HG03095 (cell line): ENCODE measurements around the gene FTH1.
"Not testable (repeated sequence)": the region's sequence is repeated elsewhere in the genome, so short reads cannot be mapped to it uniquely, and the experiment has no call there.

Experiments used
- ATAC-seq: cut with Tn5 transposase; IDR thresholded peaks from one replicate; pipeline ENCODE4 v1.9.1; 2021; ENCODE audit warnings: moderate library complexity; ENCODE audit not compliant: unreplicated experiment

FTH1 gene

DNA sequence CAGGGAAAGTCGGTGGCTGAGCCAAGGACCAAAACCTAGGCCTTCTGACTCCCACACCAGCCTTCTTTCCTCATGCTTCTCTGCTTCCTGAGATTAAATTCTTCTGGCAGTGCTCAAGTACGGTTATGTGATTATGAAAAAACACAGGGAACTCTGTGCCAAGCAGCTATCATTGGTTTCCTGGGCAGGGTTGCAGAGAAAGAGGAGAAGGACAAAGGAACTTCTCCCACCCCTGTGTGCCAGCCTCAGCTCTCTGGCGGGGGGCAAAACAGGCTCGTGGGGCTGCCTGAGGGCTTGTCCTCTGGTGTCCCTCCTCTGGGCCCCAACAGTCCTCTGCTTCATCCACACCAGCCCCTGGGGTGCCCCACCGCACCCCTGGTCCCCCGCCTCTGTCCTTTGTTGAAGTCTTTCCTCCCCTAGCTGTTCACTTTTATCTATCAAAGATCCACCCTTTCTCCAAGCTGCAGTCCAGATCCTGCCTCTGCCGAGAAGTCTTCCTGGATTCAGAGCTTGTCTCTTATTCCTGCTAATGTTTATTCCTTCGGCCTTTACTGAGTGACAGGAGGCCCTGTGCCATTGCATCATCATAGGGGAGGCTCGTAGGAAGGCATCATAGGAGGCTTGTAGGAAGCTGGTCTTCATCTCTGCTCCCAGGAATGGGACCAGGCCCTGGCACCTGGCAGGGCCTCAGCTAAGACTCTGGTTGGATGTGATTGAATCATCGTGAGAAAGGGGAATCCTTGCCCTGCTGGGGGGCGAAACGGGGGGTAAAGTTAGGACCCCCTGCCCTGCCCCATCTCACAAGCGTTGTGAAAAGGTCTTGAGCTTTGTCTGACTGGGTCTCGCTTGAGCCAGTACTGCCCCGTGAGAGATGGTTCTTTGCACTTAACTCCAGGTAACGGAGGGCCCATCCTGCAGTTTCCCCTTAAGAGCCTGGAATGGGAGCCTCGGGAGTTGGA, 11.5 kb upstream of the FTH1 start:
- no peak for ATAC-seq

DNA sequence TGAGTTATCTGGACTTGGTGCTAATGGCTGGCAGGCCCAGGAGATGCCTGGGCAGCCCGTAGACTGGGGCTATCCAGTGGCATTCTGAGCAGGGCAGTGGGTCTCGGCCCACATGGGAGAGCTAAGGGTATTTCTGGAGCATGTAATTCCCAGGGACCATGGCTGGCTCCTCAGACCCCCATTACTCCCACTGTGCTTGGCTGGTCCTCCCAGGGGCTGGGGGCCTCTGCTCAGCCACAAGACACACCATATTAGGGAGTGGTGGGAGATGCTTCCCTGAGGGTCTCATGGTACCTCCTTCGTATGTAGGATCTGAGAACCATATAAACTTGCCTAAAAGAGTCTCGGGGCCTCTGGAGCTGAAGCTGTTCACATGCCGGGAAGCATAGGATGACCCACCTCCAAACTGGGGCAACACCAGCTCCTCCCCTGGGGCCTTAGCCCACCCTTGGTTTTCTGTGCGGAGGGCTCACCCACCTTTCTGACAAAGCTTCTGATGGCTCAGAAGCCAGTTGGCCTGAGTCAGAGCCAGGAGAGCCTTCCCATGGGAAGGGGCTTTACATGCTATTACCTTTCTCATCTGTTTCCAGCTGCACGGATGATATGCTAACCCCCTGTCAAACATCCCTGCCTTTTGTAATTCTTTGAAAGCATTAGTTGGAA, 9.5 kb upstream of the FTH1 start:
- ATAC-seq = no peak

DNA sequence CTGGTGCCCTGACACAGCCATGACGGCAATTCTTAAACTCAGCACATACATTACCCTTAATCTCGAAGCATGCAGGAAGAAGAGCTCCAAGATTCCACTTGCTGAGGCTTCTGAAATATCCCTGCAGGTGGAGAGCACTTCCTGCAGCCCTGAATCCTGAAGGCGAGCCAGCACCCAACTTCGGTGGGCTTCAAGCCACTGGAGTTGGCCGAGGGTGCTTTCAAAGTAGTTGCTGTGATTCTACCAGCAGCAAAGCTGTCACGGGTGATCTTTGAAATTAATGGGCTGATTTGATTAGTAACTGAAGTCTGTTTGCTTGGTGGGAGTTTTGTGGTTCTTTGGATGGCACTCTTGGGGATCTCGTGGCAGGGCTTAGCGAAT, 9.0 kb upstream of the FTH1 start:
- ATAC-seq = no peak

DNA sequence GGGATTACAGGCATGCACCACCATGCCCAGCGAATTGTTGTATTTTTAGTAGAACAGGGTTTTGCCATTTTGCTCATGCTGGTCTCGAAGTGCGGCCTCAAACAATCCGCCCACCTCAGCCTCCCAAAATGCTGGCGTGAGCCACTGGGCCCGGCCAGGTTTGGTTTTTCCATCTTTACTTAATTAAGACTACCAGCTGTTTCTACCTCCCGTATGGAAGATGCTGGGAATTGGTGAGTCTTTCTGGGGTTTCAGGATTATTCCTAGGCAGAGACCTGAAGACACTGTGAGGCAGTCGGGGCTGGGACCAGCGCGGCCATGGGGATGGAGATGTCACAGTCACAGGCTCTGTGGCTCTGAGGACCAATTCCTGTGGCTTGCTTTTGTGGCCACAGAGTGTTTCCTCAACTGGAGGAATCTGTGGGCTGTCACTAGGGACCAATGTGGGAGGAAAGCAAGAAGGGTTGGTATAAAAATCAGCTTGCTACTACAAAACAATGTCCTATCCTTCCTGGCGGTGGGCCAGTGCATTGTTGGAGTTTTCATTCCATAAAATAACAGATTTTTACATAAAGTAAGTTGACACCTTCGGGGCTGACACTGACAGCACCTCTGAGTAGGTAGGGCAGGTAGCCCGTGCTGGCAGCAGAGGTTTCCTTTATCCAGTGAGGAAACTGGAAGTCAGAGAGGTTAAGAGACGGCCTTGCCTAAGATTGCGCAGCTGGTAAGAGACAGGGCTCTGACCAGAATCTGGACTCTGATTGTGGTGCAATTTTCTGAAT, 8.4 kb upstream of the FTH1 start:
- no peak for ATAC-seq

DNA sequence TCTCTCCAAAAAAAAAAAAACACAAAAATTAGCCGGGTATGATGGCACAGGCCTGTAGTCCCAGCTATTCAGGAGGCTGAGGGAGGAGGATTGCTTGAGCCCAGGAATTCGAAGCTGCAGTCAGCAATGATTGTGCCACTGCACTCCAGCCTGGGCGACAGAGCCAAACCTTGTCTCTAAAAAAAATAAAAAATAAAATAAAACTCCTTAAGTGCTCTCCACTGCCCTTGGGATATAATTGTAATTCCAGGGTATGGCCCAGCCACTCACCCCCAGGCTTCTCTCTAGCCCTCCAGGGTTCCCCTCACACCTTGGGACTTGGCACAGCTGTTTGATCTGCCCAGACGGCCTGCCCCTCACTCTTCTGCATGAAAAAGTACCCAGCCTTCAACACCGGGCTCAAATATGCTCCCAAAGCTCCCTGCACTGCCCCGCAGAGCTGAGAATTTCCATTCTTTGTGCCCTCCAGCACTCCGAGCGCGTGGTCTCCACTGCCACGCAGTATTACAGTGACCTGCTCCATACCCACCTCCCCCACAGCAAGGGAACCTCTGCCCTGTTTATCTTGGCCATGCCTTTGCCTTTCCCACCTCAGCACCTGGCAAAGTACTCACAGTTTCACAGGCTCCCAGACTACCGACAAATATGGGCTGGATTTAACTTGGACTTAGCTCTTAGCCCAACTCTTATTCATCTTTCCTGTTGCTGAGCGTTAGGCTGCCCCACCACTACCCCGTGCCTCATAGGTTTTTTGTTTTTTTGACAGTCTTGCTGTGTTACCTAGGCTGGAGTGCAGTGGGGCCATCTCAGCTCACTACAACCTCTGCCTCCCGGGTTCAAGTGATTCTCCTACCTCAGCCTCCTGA, 7.6 kb upstream of the FTH1 start:
- no peak for ATAC-seq

DNA sequence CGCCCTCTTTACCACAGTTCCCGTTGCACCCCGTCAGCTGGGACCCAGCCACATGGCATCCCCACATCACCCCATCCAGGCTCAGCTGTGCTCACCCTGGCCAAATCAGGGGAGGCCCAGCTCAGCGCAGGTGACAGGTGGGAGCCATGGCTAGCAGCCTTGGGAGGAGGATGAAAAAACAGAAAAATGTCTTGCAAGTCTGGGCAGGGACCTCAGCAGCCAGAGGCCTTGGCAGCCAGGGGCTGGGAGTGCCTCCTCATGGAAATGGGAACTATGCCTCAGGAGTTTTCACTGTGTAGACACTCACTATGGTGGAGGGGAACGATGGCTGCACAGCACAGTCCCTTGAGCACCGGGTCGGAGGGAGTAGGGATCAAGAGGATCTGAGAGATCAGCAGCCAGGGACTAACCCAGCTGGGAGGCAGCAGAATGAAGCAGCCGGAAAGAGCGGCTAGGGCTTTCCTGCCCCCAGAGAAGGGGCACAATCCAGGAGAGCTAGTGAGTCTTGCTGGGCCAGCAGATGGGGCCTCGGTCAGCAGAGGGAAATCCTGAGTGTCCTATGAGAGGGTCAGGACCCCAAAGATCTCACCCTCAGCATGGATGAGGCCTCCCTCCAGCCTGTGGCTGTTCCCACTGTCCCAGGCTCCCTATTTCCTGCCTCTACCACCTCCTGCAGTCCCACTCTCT, 6.2 kb upstream of the FTH1 start:
- no peak for ATAC-seq

DNA sequence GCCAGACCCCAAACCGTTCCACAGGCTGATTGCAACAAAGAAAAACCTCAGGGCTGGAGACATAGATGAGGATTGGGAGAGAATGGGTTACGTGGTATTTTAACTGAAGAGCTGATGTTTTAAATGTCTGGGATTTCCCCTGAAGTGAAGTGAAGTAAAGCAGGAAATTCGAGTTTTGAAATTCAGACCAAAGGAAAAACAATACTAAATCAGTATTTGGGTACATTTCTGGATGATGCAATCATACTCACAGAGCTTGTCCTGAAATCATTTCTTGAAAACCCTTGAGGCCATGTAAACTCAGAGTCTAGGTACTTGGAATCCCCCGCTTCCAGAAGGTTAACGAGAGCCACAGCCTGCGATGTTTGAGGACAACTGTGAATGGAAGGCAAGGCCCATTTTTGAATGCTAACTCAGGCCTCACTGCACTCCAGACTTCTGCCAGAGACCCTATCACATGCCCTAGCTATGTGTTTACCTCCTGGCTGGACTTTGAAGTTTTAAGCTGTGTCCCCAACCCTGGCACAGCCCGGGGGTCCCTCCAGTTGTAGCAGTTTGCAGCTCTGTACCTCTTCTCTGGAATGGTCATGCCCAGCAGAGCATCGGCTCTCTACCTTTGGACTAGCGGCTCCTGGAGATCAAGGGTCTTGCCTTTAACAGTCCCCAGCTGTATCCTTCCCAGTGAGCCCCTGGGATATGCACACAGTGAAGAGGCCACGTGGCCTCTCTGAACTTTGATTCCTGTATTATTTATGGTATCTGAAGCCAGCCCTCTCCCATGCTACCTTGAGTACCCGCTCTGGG, 5.4 kb upstream of the FTH1 start:
- ATAC-seq = no peak

DNA sequence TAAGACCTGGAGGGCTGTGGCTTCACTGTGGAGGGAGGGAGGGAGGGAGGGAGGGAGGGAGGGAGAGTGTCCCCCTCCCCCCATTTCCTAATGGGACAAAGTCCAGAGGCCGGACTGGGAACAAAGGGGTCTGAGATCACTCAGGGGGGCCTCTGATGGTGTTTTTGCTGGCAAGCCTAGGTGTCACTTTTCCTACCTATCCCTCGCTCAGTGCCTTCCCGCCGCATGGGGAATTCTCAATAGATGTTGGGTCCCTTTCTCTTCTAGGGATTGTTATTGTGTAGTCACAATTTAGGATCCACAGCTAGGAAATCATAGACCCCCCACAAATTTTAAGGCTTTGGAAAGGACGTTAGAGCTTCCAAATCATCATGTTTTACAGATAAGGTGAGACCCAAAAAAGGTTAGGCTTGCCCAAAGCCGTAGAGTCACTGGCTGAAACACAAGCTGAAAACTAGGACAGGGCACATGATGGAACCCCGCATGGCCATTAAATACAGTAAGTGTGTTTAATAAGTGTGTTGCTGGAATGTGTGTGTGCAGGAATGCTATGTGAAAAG, 4.8 kb upstream of the FTH1 start:
- ATAC-seq = no peak

DNA sequence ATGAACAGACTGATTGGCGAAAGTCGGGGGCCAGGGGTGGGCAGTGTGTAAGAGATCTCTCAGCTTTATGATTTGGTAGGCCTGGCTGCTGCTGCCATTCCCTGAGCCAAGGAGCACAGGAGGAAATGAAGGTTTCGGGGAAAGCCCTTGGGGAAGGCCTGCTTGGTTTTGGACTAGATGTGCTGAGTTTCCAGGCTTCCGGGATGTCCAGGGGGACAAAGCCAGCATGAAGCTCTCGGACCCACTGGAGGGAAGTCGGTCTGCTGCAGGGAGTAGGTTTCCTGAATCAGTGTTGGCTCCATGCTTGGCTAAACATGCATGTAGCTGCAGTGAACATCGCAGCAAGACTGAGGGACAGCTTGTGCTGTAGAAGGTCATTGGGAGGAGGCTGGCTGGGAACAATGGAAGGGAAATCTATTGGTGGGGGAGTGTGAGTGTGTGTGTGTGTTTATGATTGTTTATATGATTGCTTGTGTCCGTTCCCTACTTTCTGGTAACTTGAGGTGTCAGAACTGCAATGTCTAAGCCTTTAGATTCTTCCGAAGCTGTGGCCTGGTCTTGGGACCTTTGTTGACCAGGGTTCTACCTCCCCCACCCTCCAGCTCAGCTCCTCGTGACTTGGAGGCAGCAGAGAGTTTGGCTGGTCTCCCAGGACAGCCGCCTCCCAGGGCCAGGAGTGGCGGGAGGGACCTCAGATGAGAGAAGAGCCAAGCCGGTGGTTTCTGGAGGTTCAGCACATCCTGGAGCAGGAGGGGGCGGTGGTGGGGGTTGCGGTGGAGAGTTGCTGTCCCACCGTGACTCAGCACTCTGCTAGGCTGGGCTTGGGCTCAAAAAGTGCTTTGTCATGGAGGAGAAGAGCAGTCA, 4.0 kb upstream of the FTH1 start:
- ATAC-seq = no peak

DNA sequence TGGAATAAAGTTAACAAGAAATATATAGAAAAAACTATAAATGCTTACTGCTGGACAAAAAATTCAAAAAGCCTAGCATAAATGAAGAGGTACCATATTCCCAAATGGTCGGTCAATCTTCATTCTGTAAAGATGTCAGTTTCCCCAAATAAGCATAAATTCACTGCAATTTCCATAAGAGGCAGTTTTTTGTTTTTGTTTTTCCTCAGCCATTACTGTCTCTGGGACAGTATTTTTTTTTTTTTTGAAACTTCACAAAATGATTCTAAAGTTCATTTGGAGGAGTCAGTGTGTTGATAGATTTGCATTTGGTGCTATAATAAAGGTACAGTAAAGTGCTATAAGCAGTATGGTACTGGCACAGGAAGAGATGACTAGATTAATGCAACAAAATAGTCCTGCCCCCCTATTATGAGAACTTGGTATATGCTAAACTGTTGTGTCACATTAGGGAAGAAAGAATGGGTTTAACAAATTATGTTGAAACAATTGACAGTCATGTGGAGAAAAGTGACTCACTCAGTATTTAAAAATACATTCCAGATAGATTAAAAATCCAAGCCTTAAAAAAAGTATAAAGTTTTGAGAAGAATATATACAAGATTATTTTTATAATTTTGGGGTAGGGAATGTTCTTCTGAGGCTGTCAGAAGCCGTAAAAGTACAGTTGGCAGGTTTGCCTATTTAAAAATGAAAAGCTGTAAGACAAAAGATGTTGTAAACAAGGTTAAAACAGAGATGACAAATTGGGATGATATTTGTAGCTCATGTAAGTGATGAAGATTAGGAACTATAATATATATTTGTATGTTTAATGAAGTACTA, 2.6 kb upstream of the FTH1 start:
- ATAC-seq = no peak

DNA sequence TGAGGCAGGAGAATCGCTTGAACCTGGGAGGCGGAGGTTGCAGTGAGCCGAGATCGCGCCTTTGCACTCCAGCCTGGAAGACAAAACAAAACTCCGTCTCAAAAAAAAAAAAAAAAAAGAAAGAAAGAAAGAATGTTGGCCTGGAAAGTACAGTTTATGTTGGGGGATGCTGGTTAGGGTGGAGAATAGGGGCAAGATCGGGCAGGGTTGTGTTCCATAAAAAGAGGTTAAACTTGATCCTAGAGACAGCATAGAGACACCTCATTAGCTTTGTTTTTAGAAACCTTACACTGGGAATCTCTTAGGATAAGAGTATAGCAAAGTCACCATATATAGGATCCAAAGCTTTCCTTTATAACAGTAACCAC, 1.9 kb upstream of the FTH1 start:
- no peak for ATAC-seq

DNA sequence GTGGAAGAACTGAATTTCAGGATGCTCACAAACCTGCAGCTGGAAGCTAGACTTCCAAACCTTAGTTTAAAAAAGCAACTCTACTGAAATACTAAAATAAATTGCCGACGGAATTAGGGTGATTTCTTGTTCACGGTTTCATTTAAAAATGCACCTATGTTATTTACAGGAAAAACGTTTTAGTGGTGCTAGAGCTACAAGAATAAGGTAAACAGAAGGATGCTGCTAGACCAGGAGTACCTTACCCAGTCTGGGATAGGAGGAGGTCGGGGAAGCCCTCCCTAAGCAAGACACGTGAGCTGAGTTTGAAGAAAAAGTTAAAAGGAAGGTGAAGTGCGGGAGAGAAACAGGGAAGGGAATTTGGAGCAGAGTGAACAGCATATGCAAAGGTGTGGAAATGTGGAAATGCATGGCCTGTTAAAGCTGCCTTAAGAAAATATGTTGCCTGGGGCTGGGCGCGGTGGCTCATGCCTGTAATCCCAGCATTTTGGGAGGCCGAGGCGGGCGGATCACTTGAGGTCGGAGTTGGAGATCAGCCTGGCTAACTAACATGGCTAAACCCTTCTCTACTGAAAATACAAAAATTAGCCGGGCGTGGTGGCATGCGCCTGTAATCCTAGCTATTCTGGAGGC, 1.4 kb upstream of the FTH1 start:
- no peak for ATAC-seq

DNA sequence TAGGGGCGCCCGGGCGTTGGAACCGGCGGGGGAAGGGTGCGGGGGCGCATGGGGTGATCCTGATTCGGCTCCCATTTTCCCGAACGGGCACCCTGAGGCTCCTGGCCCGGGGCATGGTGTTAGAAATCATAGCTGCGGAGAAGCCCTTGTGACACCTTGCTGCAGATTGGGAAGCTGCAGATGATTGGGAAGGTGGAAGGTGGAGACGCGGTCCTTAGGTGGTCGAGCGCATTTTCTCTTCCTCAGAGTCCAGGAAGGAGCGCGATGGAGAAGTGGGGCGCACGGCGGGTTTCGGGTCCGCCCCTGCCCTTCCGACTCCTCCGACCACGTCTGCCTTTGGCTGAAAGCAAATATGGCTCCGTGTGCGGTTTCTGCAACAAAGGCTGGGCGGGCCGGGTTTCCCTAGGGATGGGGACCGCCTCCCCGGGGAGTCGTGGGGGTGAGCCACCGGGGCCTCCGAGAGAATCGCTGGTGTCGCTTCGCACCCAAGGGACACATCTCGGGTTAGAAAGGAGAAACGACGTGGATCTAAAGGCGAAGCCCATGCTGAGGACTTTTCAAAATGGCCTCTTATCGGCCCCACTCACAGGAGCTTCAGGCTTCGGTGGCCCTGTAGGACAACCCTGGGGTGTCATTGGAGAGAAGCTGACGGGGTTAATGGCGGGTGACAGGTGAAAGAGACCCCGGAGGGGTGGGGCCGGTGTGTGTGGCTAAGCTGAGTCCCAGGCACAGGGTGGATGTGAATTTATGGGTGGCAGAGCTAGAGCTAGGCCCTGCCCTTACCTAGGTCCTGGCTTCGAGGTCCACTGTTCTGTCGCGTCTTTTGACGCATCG, 707 bp upstream of the FTH1 start:
- ATAC-seq = no peak

DNA sequence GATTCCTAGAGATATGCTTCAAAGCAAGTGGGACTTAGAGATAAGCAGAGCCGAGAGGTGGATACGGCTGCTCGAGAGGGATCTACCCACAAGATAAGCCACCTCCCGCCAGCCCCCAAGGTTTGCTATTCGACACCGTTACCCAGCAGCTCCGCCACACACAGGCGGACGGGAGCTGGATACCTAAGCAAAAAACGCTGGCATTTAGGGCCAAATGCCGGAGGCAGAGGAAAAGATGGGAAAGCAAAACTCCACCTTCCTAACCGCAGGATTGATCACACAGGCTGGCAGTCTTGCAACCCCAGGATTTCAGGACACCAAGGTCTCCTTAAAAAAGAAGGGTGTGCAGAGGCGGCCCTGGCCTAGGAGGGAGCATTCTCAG, 709 bp downstream of the FTH1 start:
- no peak for ATAC-seq

DNA sequence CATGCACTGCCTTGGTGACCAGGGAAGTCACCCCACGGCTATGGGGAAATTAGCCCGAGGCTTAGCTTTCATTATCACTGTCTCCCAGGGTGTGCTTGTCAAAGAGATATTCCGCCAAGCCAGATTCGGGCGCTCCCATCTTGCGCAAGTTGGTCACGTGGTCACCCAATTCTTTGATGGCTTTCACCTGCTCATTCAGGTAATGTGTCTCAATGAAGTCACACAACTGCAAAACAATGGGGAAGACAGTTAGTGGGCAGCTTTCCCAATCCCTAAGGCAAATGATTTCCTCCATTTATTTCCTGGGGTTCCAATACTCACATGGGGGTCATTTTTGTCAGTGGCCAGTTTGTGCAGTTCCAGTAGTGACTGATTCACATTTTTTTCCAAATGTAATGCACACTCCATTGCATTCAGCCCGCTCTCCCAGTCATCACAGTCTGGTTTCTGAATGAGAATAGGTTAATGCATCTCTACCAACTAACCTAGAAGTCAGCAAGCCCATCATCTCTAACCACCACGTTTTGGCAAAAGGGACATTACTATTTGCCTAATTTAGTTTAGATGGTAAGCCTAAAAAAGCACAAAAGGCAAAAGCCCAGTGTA, 2.7 kb downstream of the FTH1 start:
- not testable (repeated sequence) for ATAC-seq
